Neural cell (in vitro differentiated cells): Measurements from ENCODE around the gene SPOCK3. TPM values are rescaled to one million over a fixed set of nuclear protein-coding genes. Genes with fewer than 3 reads are reported as not detected.

Source experiments
- H2AFZ ChIP-seq: fragments of 200-600, 300-800 bp; sonication (generic), shearing (Covaris generic); 2 replicates; pipeline ENCODE4 v1.6.0; 2014; ENCODE audit warnings: low read depth, mild to moderate bottlenecking, antibody characterized with exemption, low read length, moderate library complexity
- H3F3A ChIP-seq: fragments of 200-600 bp; shearing (Covaris generic); 2 replicates; pipeline ENCODE4 v1.6.1; 2016; ENCODE audit warnings: mild to moderate bottlenecking, moderate library complexity, mixed read lengths, antibody characterized with exemption, low read length; ENCODE audit not compliant: insufficient read depth, poor library complexity, severe bottlenecking
- H3K27ac ChIP-seq: fragments of 200-600, 300-800 bp; sonication (generic), shearing (Covaris generic); 2 replicates; pipeline ENCODE4 v1.5.1; 2014; ENCODE audit warnings: mild to moderate bottlenecking, low read length, moderate library complexity
- H3K27me3 ChIP-seq: fragments of 300-800, 200-600 bp; sonication (generic), shearing (Covaris generic); 2 replicates; pipeline ENCODE4 v1.6.0; 2014; ENCODE audit warnings: mild to moderate bottlenecking, low read depth, low read length, moderate library complexity; ENCODE audit not compliant: insufficient read depth
- H3K36me3 ChIP-seq: fragments of 300-800, 200-600 bp; sonication (generic), shearing (Covaris generic); 2 replicates; pipeline ENCODE4 v1.5.1; 2014; ENCODE audit warnings: mild to moderate bottlenecking, antibody characterized with exemption, low read length, moderate library complexity; ENCODE audit not compliant: insufficient read depth
- H3K4me2 ChIP-seq: fragments of 300-800, 200-600 bp; sonication (generic), shearing (Covaris generic); 2 replicates; pipeline ENCODE4 v1.6.0; 2014; ENCODE audit warnings: mild to moderate bottlenecking, low read length
- H3K4me3 ChIP-seq: fragments of 300-800, 200-600 bp; sonication (generic), shearing (Covaris generic); 2 replicates; pipeline ENCODE4 v1.5.1; 2014; ENCODE audit warnings: mild to moderate bottlenecking, low read length, moderate library complexity
- H3K79me2 ChIP-seq: fragments of 200-600 bp; shearing (Covaris generic); replicated peaks from 2 replicates; pipeline ENCODE4 v1.6.0; 2014; ENCODE audit warnings: mild to moderate bottlenecking, low read length, moderate library complexity; ENCODE audit not compliant: insufficient read depth
- H3K9ac ChIP-seq: fragments of 300-800, 200-600 bp; sonication (generic), shearing (Covaris generic); 2 replicates; pipeline ENCODE4 v1.6.1; 2016; ENCODE audit warnings: mild to moderate bottlenecking, low read length, mixed read lengths
- H3K9me2 ChIP-seq: fragments of 200-600 bp; shearing (Covaris generic); 2 replicates; pipeline ENCODE4 v1.6.1; 2016; ENCODE audit warnings: mild to moderate bottlenecking, low read length, mixed read lengths; ENCODE audit not compliant: insufficient read depth
- H3K9me3 ChIP-seq: fragments of 200-600, 300-800 bp; sonication (generic), shearing (Covaris generic); 2 replicates; pipeline ENCODE4 v1.6.1; 2016; ENCODE audit warnings: mild to moderate bottlenecking, mixed run types, low read length, moderate library complexity, mixed read lengths
- H4K20me1 ChIP-seq: fragments of 200-600 bp; shearing (Covaris generic); 2 replicates; pipeline ENCODE4 v1.6.1; 2016; ENCODE audit warnings: mild to moderate bottlenecking, mixed run types; ENCODE audit not compliant: insufficient read depth
- EP300 ChIP-seq: fragments of 450-650 bp; conservative IDR thresholded peaks from 2 replicates; pipeline ENCODE4 v1.6.1; 2014; ENCODE audit warnings: antibody characterized with exemption, mild to moderate bottlenecking, moderate library complexity; ENCODE audit not compliant: poor library complexity, severe bottlenecking
- EZH2 ChIP-seq: fragments of 200-600, 300-800 bp; shearing (Covaris generic), sonication (generic); IDR thresholded peaks from 2 replicates; pipeline ENCODE4 v1.6.1; 2014; ENCODE audit warnings: antibody characterized with exemption, low read length, borderline replicate concordance, mild to moderate bottlenecking; ENCODE audit not compliant: insufficient read depth, poor library complexity, severe bottlenecking
- MXI1 ChIP-seq: fragments of 450-650 bp; conservative IDR thresholded peaks from 2 replicates; pipeline ENCODE4 v1.6.1; 2014; ENCODE audit warnings: antibody characterized with exemption, mild to moderate bottlenecking; ENCODE audit not compliant: poor library complexity, severe bottlenecking
- POLR2AphosphoS5 ChIP-seq: IDR thresholded peaks from 2 replicates; pipeline ENCODE4 v1.6.1; 2012
- RAD21 ChIP-seq: fragments of 450-650 bp; conservative IDR thresholded peaks from 2 replicates; pipeline ENCODE4 v1.6.1; 2014; ENCODE audit warnings: antibody characterized with exemption, mild to moderate bottlenecking, moderate library complexity
- SMC3 ChIP-seq: fragments of 450-650 bp; conservative IDR thresholded peaks from 2 replicates; pipeline ENCODE4 v1.6.1; 2014; ENCODE audit warnings: antibody characterized with exemption, mild to moderate bottlenecking, moderate library complexity; ENCODE audit not compliant: poor library complexity
- TAF1 ChIP-seq: IDR thresholded peaks from 2 replicates; pipeline ENCODE4 v1.6.1; 2012; ENCODE audit warnings: low read depth
- polyA plus RNA-seq: library from polyadenylated mRNA; depleted of rRNA; stranded (reverse); fragments of >200 nt; gene quantifications from 2 replicates; pipeline ENCODE4 v1.2.3, GENCODE V29; 2014
- TF ChIP-seq, protein P1 (sequence below): fragments of 450-650 bp; IDR thresholded peaks from 2 replicates; pipeline ENCODE4 v1.5.1; 2014; ENCODE audit warnings: antibody characterized with exemption, mild to moderate bottlenecking, moderate library complexity; ENCODE audit not compliant: poor library complexity, severe bottlenecking
- TF ChIP-seq, protein P2 (sequence below): IDR thresholded peaks from 2 replicates; pipeline ENCODE4 v1.6.1; 2012; ENCODE audit warnings: borderline replicate concordance

Gene SPOCK3
- polyA plus RNA-seq, 1 donor from 2014 or later, result 7.9 TPM

DNA sequence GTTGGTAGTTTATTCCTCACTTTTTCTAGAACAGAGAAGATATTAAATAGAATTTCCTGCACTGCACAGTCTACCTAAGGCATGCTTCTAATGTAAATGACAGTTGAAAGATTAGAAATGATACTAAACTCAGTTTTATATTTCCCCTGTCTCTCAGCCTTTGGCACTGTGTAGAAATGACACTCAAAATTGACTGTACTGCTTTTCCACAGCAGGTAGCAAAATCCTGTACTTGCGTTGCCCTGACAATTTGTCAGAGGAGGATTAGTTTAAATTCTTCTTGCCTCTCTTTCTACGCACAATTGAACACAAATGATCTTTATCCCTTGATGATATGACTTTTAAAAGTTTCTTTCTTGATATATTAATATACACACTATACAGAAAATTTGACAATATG lies 347.6 kb downstream of the SPOCK3 start:
- Histone ChIP-seq H3K9ac (no peak overlapping the region), H3K9me3 (no peaks in the 10 kb centered on the region), H3F3A (no peaks in the 10 kb centered on the region), H3K4me3 (no peak overlapping the region), H4K20me1 (no peaks in the 10 kb centered on the region), H3K4me2 (peak overlapping the region; percentile 2), H3K79me2 (no peaks in the 10 kb centered on the region), H3K27ac (no peak overlapping the region), H3K27me3 (no peaks in the 10 kb centered on the region), H2AFZ (no peak overlapping the region), H3K36me3 (no peaks in the 10 kb centered on the region), H3K9me2 (no peaks in the 10 kb centered on the region)
- TF ChIP-seq, protein P1, sequence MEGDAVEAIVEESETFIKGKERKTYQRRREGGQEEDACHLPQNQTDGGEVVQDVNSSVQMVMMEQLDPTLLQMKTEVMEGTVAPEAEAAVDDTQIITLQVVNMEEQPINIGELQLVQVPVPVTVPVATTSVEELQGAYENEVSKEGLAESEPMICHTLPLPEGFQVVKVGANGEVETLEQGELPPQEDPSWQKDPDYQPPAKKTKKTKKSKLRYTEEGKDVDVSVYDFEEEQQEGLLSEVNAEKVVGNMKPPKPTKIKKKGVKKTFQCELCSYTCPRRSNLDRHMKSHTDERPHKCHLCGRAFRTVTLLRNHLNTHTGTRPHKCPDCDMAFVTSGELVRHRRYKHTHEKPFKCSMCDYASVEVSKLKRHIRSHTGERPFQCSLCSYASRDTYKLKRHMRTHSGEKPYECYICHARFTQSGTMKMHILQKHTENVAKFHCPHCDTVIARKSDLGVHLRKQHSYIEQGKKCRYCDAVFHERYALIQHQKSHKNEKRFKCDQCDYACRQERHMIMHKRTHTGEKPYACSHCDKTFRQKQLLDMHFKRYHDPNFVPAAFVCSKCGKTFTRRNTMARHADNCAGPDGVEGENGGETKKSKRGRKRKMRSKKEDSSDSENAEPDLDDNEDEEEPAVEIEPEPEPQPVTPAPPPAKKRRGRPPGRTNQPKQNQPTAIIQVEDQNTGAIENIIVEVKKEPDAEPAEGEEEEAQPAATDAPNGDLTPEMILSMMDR, result no peak
- TF ChIP-seq EP300 (peak; percentile 96), EZH2 (no peak), POLR2AphosphoS5 (peak; percentile 84)

DNA sequence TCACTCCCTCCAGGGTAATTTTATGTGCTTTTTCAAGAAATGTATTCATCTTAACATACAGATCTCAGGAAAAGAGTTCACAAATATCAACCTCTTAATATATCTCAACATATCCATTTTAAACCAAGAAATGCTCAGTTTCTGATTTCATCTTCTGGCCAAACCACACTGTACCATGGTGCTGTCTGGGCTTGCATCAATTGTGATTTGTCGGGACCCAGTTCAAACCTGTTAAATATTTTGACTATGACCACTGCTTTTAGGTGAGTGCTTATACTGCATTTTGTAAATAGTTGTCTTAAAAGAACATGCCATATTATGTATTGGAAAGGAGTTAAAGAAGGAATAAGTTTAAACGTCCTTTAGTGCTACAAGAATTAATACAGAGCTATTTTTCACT lies 352.1 kb downstream of the SPOCK3 start:
- no peaks in the 10 kb centered on the region for H3K9me3 ChIP-seq
- H4K20me1 ChIP-seq, result no peaks in the 10 kb centered on the region
- H3K36me3 ChIP-seq, result no peaks in the 10 kb centered on the region
- no peak overlapping the region for H3K4me2 ChIP-seq
- H3K9me2 ChIP-seq, result no peaks in the 10 kb centered on the region
- H3K79me2 ChIP-seq, result no peaks in the 10 kb centered on the region
- no peak overlapping the region for H3K9ac ChIP-seq
- no peak for TF ChIP-seq MXI1
- no peak for TF ChIP-seq EP300
- TF ChIP-seq EZH2, result no peak
- no peak for TF ChIP-seq SMC3
- no peak for TF ChIP-seq POLR2AphosphoS5
- TF ChIP-seq, protein P1, result no peak
- TF ChIP-seq, protein P2, sequence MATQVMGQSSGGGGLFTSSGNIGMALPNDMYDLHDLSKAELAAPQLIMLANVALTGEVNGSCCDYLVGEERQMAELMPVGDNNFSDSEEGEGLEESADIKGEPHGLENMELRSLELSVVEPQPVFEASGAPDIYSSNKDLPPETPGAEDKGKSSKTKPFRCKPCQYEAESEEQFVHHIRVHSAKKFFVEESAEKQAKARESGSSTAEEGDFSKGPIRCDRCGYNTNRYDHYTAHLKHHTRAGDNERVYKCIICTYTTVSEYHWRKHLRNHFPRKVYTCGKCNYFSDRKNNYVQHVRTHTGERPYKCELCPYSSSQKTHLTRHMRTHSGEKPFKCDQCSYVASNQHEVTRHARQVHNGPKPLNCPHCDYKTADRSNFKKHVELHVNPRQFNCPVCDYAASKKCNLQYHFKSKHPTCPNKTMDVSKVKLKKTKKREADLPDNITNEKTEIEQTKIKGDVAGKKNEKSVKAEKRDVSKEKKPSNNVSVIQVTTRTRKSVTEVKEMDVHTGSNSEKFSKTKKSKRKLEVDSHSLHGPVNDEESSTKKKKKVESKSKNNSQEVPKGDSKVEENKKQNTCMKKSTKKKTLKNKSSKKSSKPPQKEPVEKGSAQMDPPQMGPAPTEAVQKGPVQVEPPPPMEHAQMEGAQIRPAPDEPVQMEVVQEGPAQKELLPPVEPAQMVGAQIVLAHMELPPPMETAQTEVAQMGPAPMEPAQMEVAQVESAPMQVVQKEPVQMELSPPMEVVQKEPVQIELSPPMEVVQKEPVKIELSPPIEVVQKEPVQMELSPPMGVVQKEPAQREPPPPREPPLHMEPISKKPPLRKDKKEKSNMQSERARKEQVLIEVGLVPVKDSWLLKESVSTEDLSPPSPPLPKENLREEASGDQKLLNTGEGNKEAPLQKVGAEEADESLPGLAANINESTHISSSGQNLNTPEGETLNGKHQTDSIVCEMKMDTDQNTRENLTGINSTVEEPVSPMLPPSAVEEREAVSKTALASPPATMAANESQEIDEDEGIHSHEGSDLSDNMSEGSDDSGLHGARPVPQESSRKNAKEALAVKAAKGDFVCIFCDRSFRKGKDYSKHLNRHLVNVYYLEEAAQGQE, result no peak
- TF ChIP-seq RAD21, result no peak
- no peak for TF ChIP-seq TAF1
- no peak overlapping the region for H3K4me3 ChIP-seq
- H2AFZ ChIP-seq, result no peak overlapping the region
- H3K27me3 ChIP-seq, result no peaks in the 10 kb centered on the region
- no peaks in the 10 kb centered on the region for H3F3A ChIP-seq
- no peak overlapping the region for H3K27ac ChIP-seq
